Stimulated activated effector memory CD8-positive, alpha-beta T cell treated with anti-CD3 and anti-CD28 coated beads, Interleukin-12 subunit alpha, Interleukin-12 subunit beta, amount 100 ng/mL, for 72 hours (primary cell): Measurements from ENCODE around the gene CCDC18.
A peak's percentile ranks its signal among the peaks of the same experiment; 100 is the strongest.
"Not testable (repeated sequence)": the region's sequence is repeated elsewhere in the genome, so short reads cannot be mapped to it uniquely, and the experiment has no call there.

Source experiments
- ATAC-seq: fragments of 150-1000 bp; cut with Tn5 transposase; 2 replicates; pipeline ENCODE4 v1.10.0; 2021
- DNase-seq, 2 donors: peaks; one replicate each; pipeline ENCODE4 v3.0.0; 2021 to 2022; ENCODE audit warnings: low spot score in 2 of 2
- H3K27ac Mint-ChIP-seq: one replicate; pipeline ENCODE4 v1.8.0; 2022; ENCODE audit warnings: mild to moderate bottlenecking, mixed read lengths
- H3K36me3 Mint-ChIP-seq: one replicate; pipeline ENCODE4 v1.8.0; 2022; ENCODE audit warnings: mild to moderate bottlenecking, mixed read lengths
- H3K4me1 Mint-ChIP-seq: one replicate; pipeline ENCODE4 v1.8.0; 2022; ENCODE audit warnings: mixed read lengths
- H3K4me3 Mint-ChIP-seq: one replicate; pipeline ENCODE4 v1.8.0; 2022; ENCODE audit warnings: mild to moderate bottlenecking, mixed read lengths
- H3K9me3 Mint-ChIP-seq: one replicate; pipeline ENCODE4 v1.8.0; 2022; ENCODE audit warnings: mixed read lengths

The CCDC18 gene

GRCh38 chr1:93164816-93165215 lies 15.7 kb upstream of the CCDC18 start:
- Mint-ChIP-seq H3K4me1 (peaks cover 46% of the 10 kb centered on the region), H3K27ac (peak overlapping the region; percentile 7), H3K9me3 (peaks cover 2% of the 10 kb centered on the region), H3K36me3 (peaks cover 43% of the 10 kb centered on the region), H3K4me3 (no peak overlapping the region)
- no peak for DNase-seq
- no peak for ATAC-seq

GRCh38 chr1:93165895-93166294 lies 14.6 kb upstream of the CCDC18 start:
- peak overlapping the region; percentile 3 for H3K27ac Mint-ChIP-seq
- DNase-seq, H3K9me3 Mint-ChIP-seq, ATAC-seq, H3K4me3 Mint-ChIP-seq: not testable (repeated sequence)
- H3K4me1 Mint-ChIP-seq: peaks cover 48% of the 10 kb centered on the region
- peaks cover 42% of the 10 kb centered on the region for H3K36me3 Mint-ChIP-seq

GRCh38 chr1:93167006-93167405 lies 13.5 kb upstream of the CCDC18 start:
- Mint-ChIP-seq H3K4me1 (peaks cover 48% of the 10 kb centered on the region), H3K36me3 (peaks cover 39% of the 10 kb centered on the region), H3K9me3 (peaks cover 2% of the 10 kb centered on the region), H3K4me3 (no peak overlapping the region), H3K27ac (no peak overlapping the region)
- DNase-seq (no peak), ATAC-seq (no peak)

GRCh38 chr1:93170141-93170678 lies 10.3 kb upstream of the CCDC18 start:
- peaks cover 36% of the 10 kb centered on the region for H3K36me3 Mint-ChIP-seq
- peak overlapping the region; percentile 79 for H3K4me3 Mint-ChIP-seq
- not testable (repeated sequence) for DNase-seq, ATAC-seq, H3K9me3 Mint-ChIP-seq, H3K27ac Mint-ChIP-seq
- H3K4me1 Mint-ChIP-seq: peaks cover 57% of the 10 kb centered on the region

GRCh38 chr1:93171549-93172034 lies 8.9 kb upstream of the CCDC18 start:
- Mint-ChIP-seq H3K4me3 (peak overlapping the region; percentile 79), H3K27ac (peak overlapping the region; percentile 94), H3K9me3 (peaks cover under 1% of the 10 kb centered on the region), H3K36me3 (peaks cover 47% of the 10 kb centered on the region), H3K4me1 (peaks cover 60% of the 10 kb centered on the region)
- no peak for DNase-seq
- peak; percentile 49 for ATAC-seq

- ATAC-seq (no peak), DNase-seq (no peak)
- Mint-ChIP-seq H3K4me1 (peaks cover 65% of the 10 kb centered on the region), H3K4me3 (peak overlapping the region; percentile 79), H3K36me3 (peaks cover 56% of the 10 kb centered on the region), H3K27ac (no peak overlapping the region), H3K9me3 (no peaks in the 10 kb centered on the region)
These were observed 7.7 kb upstream of the CCDC18 start for GRCh38 chr1:93172778-93173177.

- H3K9me3 Mint-ChIP-seq, H3K4me3 Mint-ChIP-seq, H3K27ac Mint-ChIP-seq: not testable (repeated sequence)
These were observed 5.9 kb upstream of the CCDC18 start for GRCh38 chr1:93174638-93175037.

GRCh38 chr1:93177991-93178390 lies 2.5 kb upstream of the CCDC18 start:
- Mint-ChIP-seq H3K4me1 (peaks cover 51% of the 10 kb centered on the region), H3K27ac (no peak overlapping the region), H3K4me3 (peak overlapping the region; percentile 89), H3K9me3 (no peaks in the 10 kb centered on the region), H3K36me3 (peaks cover 81% of the 10 kb centered on the region)
- ATAC-seq (no peak), DNase-seq (no peak)

More at GRCh38 chr1:93174638-93175037, 5.9 kb upstream of the CCDC18 start:
- not testable (repeated sequence) for ATAC-seq, DNase-seq
- H3K36me3 Mint-ChIP-seq: peaks cover 68% of the 10 kb centered on the region
- peaks cover 61% of the 10 kb centered on the region for H3K4me1 Mint-ChIP-seq

GRCh38 chr1:93178418-93178817 lies 2.1 kb upstream of the CCDC18 start:
- H3K36me3 Mint-ChIP-seq: peaks cover 85% of the 10 kb centered on the region
- no peak for ATAC-seq
- peaks cover 49% of the 10 kb centered on the region for H3K4me1 Mint-ChIP-seq
- H3K9me3 Mint-ChIP-seq: no peaks in the 10 kb centered on the region
- no peak for DNase-seq
- peak overlapping the region; percentile 94 for H3K27ac Mint-ChIP-seq
- H3K4me3 Mint-ChIP-seq: peak overlapping the region; percentile 89

- ATAC-seq: peak; percentile 88
- H3K36me3 Mint-ChIP-seq: peaks cover 75% of the 10 kb centered on the region
- peak; percentile 92 to 98 for DNase-seq
- H3K4me1 Mint-ChIP-seq: peaks cover 47% of the 10 kb centered on the region
- peak within 1 kb of the TSS; percentile 94 for H3K27ac Mint-ChIP-seq
- peak within 1 kb of the TSS; percentile 89 for H3K4me3 Mint-ChIP-seq
- no peaks in the 10 kb centered on the region for H3K9me3 Mint-ChIP-seq
These were observed 420 bp upstream of the CCDC18 start, which contains the start of gene TMED5 for GRCh38 chr1:93179886-93180722. TMED5 (minus strand) TSS chr1:93180413; CDS start chr1:93180242, 171 bp downstream.

GRCh38 chr1:93186667-93187066 lies 6.1 kb downstream of the CCDC18 start:
- Mint-ChIP-seq H3K36me3 (peaks cover 47% of the 10 kb centered on the region), H3K27ac (no peak overlapping the region), H3K9me3 (no peaks in the 10 kb centered on the region), H3K4me1 (peaks cover 31% of the 10 kb centered on the region), H3K4me3 (no peak overlapping the region)
- ATAC-seq (no peak), DNase-seq (no peak)

- Mint-ChIP-seq H3K27ac (no peak overlapping the region), H3K9me3 (no peaks in the 10 kb centered on the region), H3K4me1 (peaks cover 8% of the 10 kb centered on the region), H3K36me3 (peaks cover 64% of the 10 kb centered on the region), H3K4me3 (no peak overlapping the region)
- ATAC-seq: no peak
- DNase-seq: no peak
These were observed 9.9 kb downstream of the CCDC18 start for GRCh38 chr1:93190432-93190831.

- no peaks in the 10 kb centered on the region for H3K9me3 Mint-ChIP-seq
- no peak overlapping the region for H3K27ac Mint-ChIP-seq
- no peak overlapping the region for H3K4me3 Mint-ChIP-seq
- DNase-seq (no peak), ATAC-seq (no peak)
- H3K36me3 Mint-ChIP-seq: peaks cover 52% of the 10 kb centered on the region
- H3K4me1 Mint-ChIP-seq: peaks cover 8% of the 10 kb centered on the region
These were observed 13.9 kb downstream of the CCDC18 start for GRCh38 chr1:93194231-93194990.

- ATAC-seq (no peak), DNase-seq (no peak)
- peaks cover 50% of the 10 kb centered on the region for H3K36me3 Mint-ChIP-seq
- no peaks in the 10 kb centered on the region for H3K4me1 Mint-ChIP-seq
- no peak overlapping the region for H3K4me3 Mint-ChIP-seq
- H3K9me3 Mint-ChIP-seq: no peaks in the 10 kb centered on the region
- H3K27ac Mint-ChIP-seq: no peak overlapping the region
These were observed 16.1 kb downstream of the CCDC18 start for GRCh38 chr1:93196591-93196990.

- no peaks in the 10 kb centered on the region for H3K9me3 Mint-ChIP-seq
- ATAC-seq: no peak
- H3K36me3 Mint-ChIP-seq: peaks cover 28% of the 10 kb centered on the region
- no peak for DNase-seq
- H3K27ac Mint-ChIP-seq: no peak overlapping the region
- H3K4me3 Mint-ChIP-seq: no peak overlapping the region
- no peaks in the 10 kb centered on the region for H3K4me1 Mint-ChIP-seq
These were observed 18.6 kb downstream of the CCDC18 start for GRCh38 chr1:93199150-93199549.
